HG02981 (cell line): ENCODE data around the gene HTN1.
"Not testable (repeated sequence)": the region's sequence is repeated elsewhere in the genome, so short reads cannot be mapped to it uniquely, and the experiment has no call there.

Experiments
- ATAC-seq: cut with Tn5 transposase; IDR thresholded peaks from one replicate; pipeline ENCODE4 v1.9.1; 2021; ENCODE audit warnings: mild to moderate bottlenecking, moderate library complexity; ENCODE audit not compliant: unreplicated experiment

The HTN1 gene

GRCh38 chr4:70050138-70050537 is at the start of gene HTN1:
Gene HTN1, plus strand, starts transcription at chr4:70050438. Its CDS starts 2,639 bp downstream, at chr4:70053077.
- ATAC-seq, result not testable (repeated sequence)

GRCh38 chr4:70000711-70001110 is 49.5 kb upstream of the HTN1 start:
- no peak for ATAC-seq

- ATAC-seq, result no peak
Observed at GRCh38 chr4:70002507-70002906, 47.7 kb upstream of the HTN1 start.

- ATAC-seq, result no peak
Observed at GRCh38 chr4:70008771-70009170, 41.5 kb upstream of the HTN1 start.

- not testable (repeated sequence) for ATAC-seq
Observed at GRCh38 chr4:70019006-70019405, 31.2 kb upstream of the HTN1 start.

GRCh38 chr4:70023218-70023617 is 27.0 kb upstream of the HTN1 start:
- ATAC-seq, result no peak

- no peak for ATAC-seq
Observed at GRCh38 chr4:70027011-70027410, 23.2 kb upstream of the HTN1 start.

- not testable (repeated sequence) for ATAC-seq
Observed at GRCh38 chr4:70028159-70028558, 22.1 kb upstream of the HTN1 start, which contains the start of gene HTN3. Gene HTN3, plus strand, starts transcription at chr4:70028459. Its CDS starts 2,282 bp downstream, at chr4:70030741.

- ATAC-seq, result not testable (repeated sequence)
Observed at GRCh38 chr4:70037559-70037958, 12.7 kb upstream of the HTN1 start.

- not testable (repeated sequence) for ATAC-seq
Observed at GRCh38 chr4:70039928-70040327, 10.3 kb upstream of the HTN1 start.

- no peak for ATAC-seq
Observed at GRCh38 chr4:70041652-70042286, 8.5 kb upstream of the HTN1 start.

GRCh38 chr4:70056534-70056933 is 6.3 kb downstream of the HTN1 start:
- ATAC-seq, result not testable (repeated sequence)

- ATAC-seq, result no peak
Observed at GRCh38 chr4:70057651-70058050, 7.4 kb downstream of the HTN1 start.

GRCh38 chr4:70059149-70059548 is 8.9 kb downstream of the HTN1 start:
- no peak for ATAC-seq

GRCh38 chr4:70062000-70062399 is 11.8 kb downstream of the HTN1 start:
- peak; percentile 97 for ATAC-seq

GRCh38 chr4:70080205-70080604 is 30.0 kb downstream of the HTN1 start:
- no peak for ATAC-seq

- no peak for ATAC-seq
Observed at GRCh38 chr4:70099206-70099605, 49.0 kb downstream of the HTN1 start.
